ENCODE measurements around the gene SMNDC1.
A peak's percentile ranks its signal among the peaks of the same experiment; 100 is the strongest.
"Not testable (repeated sequence)": the region's sequence is repeated elsewhere in the genome, so short reads cannot be mapped to it uniquely, and the experiment has no call there.

Gene SMNDC1

GRCh38 chr10:110284262-110284661 lies 20.5 kb downstream of the SMNDC1 start:
- DNase-seq (ENCODE audit: low read depth), result no peak

- DNase-seq (ENCODE audit: low read depth), result peak; percentile 13
These were observed 25.2 kb downstream of the SMNDC1 start for GRCh38 chr10:110279407-110279986.

GRCh38 chr10:110278562-110279406 lies 25.9 kb downstream of the SMNDC1 start:
- DNase-seq (ENCODE audit: low read depth), result no peak

GRCh38 chr10:110277591-110277990 lies 27.1 kb downstream of the SMNDC1 start:
- DNase-seq (ENCODE audit: low read depth), result no peak

- no peak for DNase-seq (ENCODE audit: low read depth)
These were observed 28.1 kb downstream of the SMNDC1 start for GRCh38 chr10:110276603-110277002.

GRCh38 chr10:110275128-110275729 lies 29.5 kb downstream of the SMNDC1 start:
- DNase-seq (ENCODE audit: low read depth), result no peak

- DNase-seq (ENCODE audit: low read depth), result no peak
These were observed 30.1 kb downstream of the SMNDC1 start for GRCh38 chr10:110274647-110275046.

GRCh38 chr10:110274072-110274627 lies 30.6 kb downstream of the SMNDC1 start:
- no peak for DNase-seq (ENCODE audit: low read depth)

GRCh38 chr10:110273474-110273873 lies 31.2 kb downstream of the SMNDC1 start:
- no peak for DNase-seq (ENCODE audit: low read depth)

GRCh38 chr10:110272995-110273394 lies 31.7 kb downstream of the SMNDC1 start:
- DNase-seq (ENCODE audit: low read depth), result not testable (repeated sequence)

- no peak for DNase-seq (ENCODE audit: low read depth)
These were observed 35.1 kb downstream of the SMNDC1 start for GRCh38 chr10:110269374-110270318.

GRCh38 chr10:110268971-110269370 lies 35.7 kb downstream of the SMNDC1 start:
- no peak for DNase-seq (ENCODE audit: low read depth)

- no peak for DNase-seq (ENCODE audit: low read depth)
These were observed 36.3 kb downstream of the SMNDC1 start for GRCh38 chr10:110268442-110268841.

- no peak for DNase-seq (ENCODE audit: low read depth)
These were observed 37.4 kb downstream of the SMNDC1 start for GRCh38 chr10:110267276-110267675.

- DNase-seq (ENCODE audit: low read depth), result no peak
These were observed 39.0 kb downstream of the SMNDC1 start for GRCh38 chr10:110265573-110266193.

- DNase-seq (ENCODE audit: low read depth), result no peak
These were observed 41.6 kb downstream of the SMNDC1 start for GRCh38 chr10:110263164-110263563.

GRCh38 chr10:110260746-110261477 lies 43.8 kb downstream of the SMNDC1 start:
- DNase-seq (ENCODE audit: low read depth), result no peak

GRCh38 chr10:110259317-110259716 lies 45.4 kb downstream of the SMNDC1 start:
- DNase-seq (ENCODE audit: low read depth), result no peak

GRCh38 chr10:110258542-110258941 lies 46.2 kb downstream of the SMNDC1 start:
- DNase-seq (ENCODE audit: low read depth), result no peak

- DNase-seq (ENCODE audit: low read depth), result no peak
These were observed 50.3 kb downstream of the SMNDC1 start for GRCh38 chr10:110254467-110254866.

GRCh38 chr10:110252151-110252550 lies 52.6 kb downstream of the SMNDC1 start:
- DNase-seq (ENCODE audit: low read depth), result no peak
